Smooth muscle cell (in vitro differentiated cells): ENCODE data around the gene RGS9. TPM values are rescaled to one million over a fixed set of nuclear protein-coding genes. Genes with fewer than 3 reads are reported as not detected.
"Not testable (repeated sequence)": the region's sequence is repeated elsewhere in the genome, so short reads cannot be mapped to it uniquely, and the experiment has no call there.

Experiments used
- DNase-seq: peaks from one replicate; lab custom pipeline; 2025; ENCODE audit not compliant: unreplicated experiment; lab: John Stamatoyannopoulos, UW
- H2AFZ ChIP-seq: fragments of 200-600 bp; sonication (generic); 2 replicates; pipeline ENCODE4 v1.6.0; 2016; ENCODE audit warnings: antibody characterized with exemption, low read depth, mild to moderate bottlenecking
- H3F3A ChIP-seq: fragments of 200-600 bp; sonication (generic); 2 replicates; pipeline ENCODE4 v1.6.0; 2017; ENCODE audit warnings: antibody characterized with exemption, low read depth
- H3K27ac ChIP-seq: fragments of 200-600 bp; sonication (generic); 2 replicates; pipeline ENCODE4 v1.5.1; 2016; ENCODE audit warnings: low read depth, mild to moderate bottlenecking
- H3K27me3 ChIP-seq: fragments of 200-600 bp; sonication (generic); 2 replicates; pipeline ENCODE4 v1.6.1; 2016; ENCODE audit warnings: low read depth, mild to moderate bottlenecking
- H3K36me3 ChIP-seq: fragments of 200-600 bp; sonication (generic); 2 replicates; pipeline ENCODE4 v1.5.1; 2016; ENCODE audit warnings: low read depth
- H3K4me1 ChIP-seq: fragments of 200-600 bp; sonication (generic); 2 replicates; pipeline ENCODE4 v1.5.1; 2016; ENCODE audit warnings: low read depth
- H3K4me2 ChIP-seq: fragments of 200-600 bp; sonication (generic); 2 replicates; pipeline ENCODE4 v1.6.0; 2016; ENCODE audit warnings: mild to moderate bottlenecking
- H3K4me3 ChIP-seq: fragments of 200-600 bp; sonication (generic); 2 replicates; pipeline ENCODE4 v1.5.1; 2016; ENCODE audit warnings: mild to moderate bottlenecking
- H3K79me2 ChIP-seq: fragments of 200-600 bp; sonication (generic); 2 replicates; pipeline ENCODE4 v1.6.0; 2016; ENCODE audit warnings: low read depth, mild to moderate bottlenecking
- H3K9ac ChIP-seq: fragments of 200-600 bp; sonication (generic); 2 replicates; pipeline ENCODE4 v1.6.0; 2016; ENCODE audit warnings: low read depth
- H3K9me3 ChIP-seq: fragments of 200-600 bp; sonication (generic); replicated peaks from 2 replicates; pipeline ENCODE4 v1.5.1; 2016; ENCODE audit warnings: low read depth
- H4K20me1 ChIP-seq: fragments of 200-600 bp; sonication (generic); 2 replicates; pipeline ENCODE4 v1.6.0; 2016; ENCODE audit warnings: low read depth
- CTCF ChIP-seq: fragments of 200-600 bp; sonication (generic); IDR thresholded peaks from 2 replicates; pipeline ENCODE4 v1.5.1; 2017; ENCODE audit warnings: borderline replicate concordance, mild to moderate bottlenecking, antibody characterized with exemption; ENCODE audit not compliant: insufficient read depth, poor library complexity, severe bottlenecking
- WGBS: methylation state at CpG from one replicate; pipeline ENCODE4 v1.1.7; 2016; ENCODE audit warnings: low lambda C conversion rate; 5-methylcytosine and 5-hydroxymethylcytosine counted together
- polyA plus RNA-seq: library from polyadenylated mRNA; unstranded; fragments of >200 nt; fragmentation: Nextera tagmentation; extraction: Ambion mirVana; gene quantifications from 2 replicates; pipeline ENCODE4 v1.2.1, GENCODE V29; 2016
- total RNA-seq: library from RNA; depleted of rRNA; stranded (reverse); fragments of >200 nt; gene quantifications from 2 replicates; pipeline ENCODE4 v1.2.3, GENCODE V29; 2014

RGS9 gene
- total and polyA plus RNA-seq, 2 experiments from 2014 or later, result 16.3 to 18.8 TPM

- Histone ChIP-seq H3K27me3 (no peaks in the 10 kb centered on the region), H3K9me3 (no peaks in the 10 kb centered on the region), H3K36me3 (no peaks in the 10 kb centered on the region), H3K27ac (peak overlapping the region; percentile 33), H3K79me2 (no peaks in the 10 kb centered on the region), H3K4me1 (no peaks in the 10 kb centered on the region), H2AFZ (no peak overlapping the region), H3K4me2 (peak overlapping the region; percentile 23), H3F3A (no peaks in the 10 kb centered on the region), H4K20me1 (no peaks in the 10 kb centered on the region), H3K9ac (no peak overlapping the region), H3K4me3 (no peak overlapping the region)
- 59% methylated on average over 2 of the region's 2 CpGs for WGBS
- DNase-seq, result no peak
- TF ChIP-seq CTCF, result no peak
Observed at GRCh38 chr17:65109990-65110680, 27.0 kb upstream of the RGS9 start.

- H3K9ac ChIP-seq, result no peak overlapping the region
- no peak overlapping the region for H2AFZ ChIP-seq
- no peak overlapping the region for H3K27ac ChIP-seq
- no peak overlapping the region for H3K4me2 ChIP-seq
- no peak for TF ChIP-seq CTCF
- no peaks in the 10 kb centered on the region for H3K27me3 ChIP-seq
- no peaks in the 10 kb centered on the region for H3K4me1 ChIP-seq
- H3K9me3 ChIP-seq, result no peaks in the 10 kb centered on the region
- H3K79me2 ChIP-seq, result no peaks in the 10 kb centered on the region
- H3K36me3 ChIP-seq, result no peaks in the 10 kb centered on the region
- DNase-seq, result no peak
- H4K20me1 ChIP-seq, result no peaks in the 10 kb centered on the region
- H3K4me3 ChIP-seq, result no peak overlapping the region
- H3F3A ChIP-seq, result no peaks in the 10 kb centered on the region
- WGBS, result 69% methylated on average over 3 of the region's 3 CpGs
Observed at GRCh38 chr17:65115839-65116238, 21.3 kb upstream of the RGS9 start.

GRCh38 chr17:65116515-65116914, 20.7 kb upstream of the RGS9 start:
- H3K27me3 ChIP-seq, H3K36me3 ChIP-seq, DNase-seq, H3F3A ChIP-seq, H4K20me1 ChIP-seq, H3K9me3 ChIP-seq, H3K4me2 ChIP-seq, H3K9ac ChIP-seq, H2AFZ ChIP-seq, H3K4me1 ChIP-seq, H3K27ac ChIP-seq, H3K4me3 ChIP-seq, H3K79me2 ChIP-seq: not testable (repeated sequence)
- 73% methylated on average over 5 of the region's 5 CpGs for WGBS

GRCh38 chr17:65117384-65118035, 19.7 kb upstream of the RGS9 start:
- Histone ChIP-seq H3K79me2 (no peaks in the 10 kb centered on the region), H3K27me3 (no peaks in the 10 kb centered on the region), H2AFZ (no peak overlapping the region), H3K9ac (no peak overlapping the region), H3K4me2 (no peak overlapping the region), H3K4me1 (no peaks in the 10 kb centered on the region), H3K36me3 (no peaks in the 10 kb centered on the region), H3F3A (peaks cover 7% of the 10 kb centered on the region), H3K9me3 (no peaks in the 10 kb centered on the region), H3K27ac (no peak overlapping the region), H4K20me1 (no peaks in the 10 kb centered on the region), H3K4me3 (no peak overlapping the region)
- DNase-seq, result no peak
- WGBS, result 91% methylated on average over 4 of the region's 4 CpGs
- no peak for TF ChIP-seq CTCF
